ENCODE data around the gene MFRP. TPM values are rescaled to one million over a fixed set of nuclear protein-coding genes. Genes with fewer than 3 reads are reported as not detected.
A peak's percentile ranks its signal among the peaks of the same experiment; 100 is the strongest.

Gene MFRP
- total and polyA plus RNA-seq, 9 of the 15 experiments (the other 6 are each of a cell fraction or from before 2014, with no cell fraction given), result not detected

DNA sequence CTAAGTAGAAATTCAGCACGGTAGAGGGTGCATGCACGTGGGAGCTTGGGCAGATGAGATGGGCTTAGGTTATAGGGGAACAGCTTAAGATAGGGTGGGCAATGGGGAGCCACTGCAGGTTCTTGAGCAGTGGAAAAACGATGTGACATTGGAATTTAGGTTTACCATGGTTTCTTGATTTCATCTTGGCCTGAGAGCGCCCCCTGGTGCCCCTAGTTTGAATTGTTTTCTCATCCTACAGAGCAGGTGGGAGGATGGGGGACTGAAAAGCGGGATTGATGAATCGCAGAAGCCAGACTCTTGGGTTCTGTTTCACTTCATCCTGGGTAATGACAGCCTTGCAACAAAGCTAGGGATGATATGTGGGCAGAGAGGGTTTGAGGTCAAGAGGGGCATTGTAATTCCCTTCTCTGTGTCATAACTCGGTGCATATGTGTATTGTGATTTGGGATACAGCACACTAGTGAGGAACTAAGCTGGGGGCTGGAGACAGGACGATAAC lies 22.9 kb downstream of the MFRP start (continued):
- TF ChIP-seq POLR2AphosphoS5 (IDR thresholded peaks at IDR 0.05; ENCODE audit: control insufficient read depth, insufficient read depth, low read depth, low read length) (no peak), BCOR (IDR thresholded peaks at IDR 0.05) (peak; percentile 98), KHSRP (IDR thresholded peaks at IDR 0.05) (no peak), ZNF212 (CRISPR knock-in tag; IDR thresholded peaks at IDR 0.05) (no peak), ZNF224 (CRISPR knock-in tag; IDR thresholded peaks at IDR 0.05) (no peak), ZNF780A (CRISPR knock-in tag; IDR thresholded peaks at IDR 0.05) (no peak), NFE2 (IDR thresholded peaks at IDR 0.05; ENCODE audit: low read depth) (peak; percentile 26; the same call in 1 of the 2 replicates), BCL6 (CRISPR knock-in tag; IDR thresholded peaks at IDR 0.05) (no peak), POLR3A (IDR thresholded peaks at IDR 0.05; ENCODE audit: borderline replicate concordance, extremely low read depth, insufficient read depth, insufficient read length) (no peak), RFX5 (IDR thresholded peaks at IDR 0.05; ENCODE audit: low read depth, low read length) (no peak), ETV6 (IDR thresholded peaks at IDR 0.05; ENCODE audit: borderline replicate concordance in 1 of 2, low read depth in 2 of 2, low read length in 1 of 2) (no peak), ETV6 (CRISPR knock-in tag; IDR thresholded peaks at IDR 0.05; ENCODE audit: borderline replicate concordance) (no peak), BMI1 (IDR thresholded peaks at IDR 0.05; ENCODE audit: low read length) (no peak), SRSF1 (IDR thresholded peaks at IDR 0.05; ENCODE audit: low read depth, low read length) (no peak), L3MBTL2 (IDR thresholded peaks at IDR 0.05) (no peak), ZNF232 (CRISPR knock-in tag; IDR thresholded peaks at IDR 0.05) (no peak)
- TF ChIP-seq, protein P1, sequence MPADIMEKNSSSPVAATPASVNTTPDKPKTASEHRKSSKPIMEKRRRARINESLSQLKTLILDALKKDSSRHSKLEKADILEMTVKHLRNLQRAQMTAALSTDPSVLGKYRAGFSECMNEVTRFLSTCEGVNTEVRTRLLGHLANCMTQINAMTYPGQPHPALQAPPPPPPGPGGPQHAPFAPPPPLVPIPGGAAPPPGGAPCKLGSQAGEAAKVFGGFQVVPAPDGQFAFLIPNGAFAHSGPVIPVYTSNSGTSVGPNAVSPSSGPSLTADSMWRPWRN (IDR thresholded peaks at IDR 0.05; ENCODE audit: low read depth), result no peak
- TF ChIP-seq, protein P2, sequence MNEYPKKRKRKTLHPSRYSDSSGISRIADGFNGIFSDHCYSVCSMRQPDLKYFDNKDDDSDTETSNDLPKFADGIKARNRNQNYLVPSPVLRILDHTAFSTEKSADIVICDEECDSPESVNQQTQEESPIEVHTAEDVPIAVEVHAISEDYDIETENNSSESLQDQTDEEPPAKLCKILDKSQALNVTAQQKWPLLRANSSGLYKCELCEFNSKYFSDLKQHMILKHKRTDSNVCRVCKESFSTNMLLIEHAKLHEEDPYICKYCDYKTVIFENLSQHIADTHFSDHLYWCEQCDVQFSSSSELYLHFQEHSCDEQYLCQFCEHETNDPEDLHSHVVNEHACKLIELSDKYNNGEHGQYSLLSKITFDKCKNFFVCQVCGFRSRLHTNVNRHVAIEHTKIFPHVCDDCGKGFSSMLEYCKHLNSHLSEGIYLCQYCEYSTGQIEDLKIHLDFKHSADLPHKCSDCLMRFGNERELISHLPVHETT (CRISPR knock-in tag; conservative IDR thresholded peaks at IDR 0.05 in 1 of 2, IDR thresholded peaks at IDR 0.05 in 1 of 2), result no peak
- TF ChIP-seq, protein P3, sequence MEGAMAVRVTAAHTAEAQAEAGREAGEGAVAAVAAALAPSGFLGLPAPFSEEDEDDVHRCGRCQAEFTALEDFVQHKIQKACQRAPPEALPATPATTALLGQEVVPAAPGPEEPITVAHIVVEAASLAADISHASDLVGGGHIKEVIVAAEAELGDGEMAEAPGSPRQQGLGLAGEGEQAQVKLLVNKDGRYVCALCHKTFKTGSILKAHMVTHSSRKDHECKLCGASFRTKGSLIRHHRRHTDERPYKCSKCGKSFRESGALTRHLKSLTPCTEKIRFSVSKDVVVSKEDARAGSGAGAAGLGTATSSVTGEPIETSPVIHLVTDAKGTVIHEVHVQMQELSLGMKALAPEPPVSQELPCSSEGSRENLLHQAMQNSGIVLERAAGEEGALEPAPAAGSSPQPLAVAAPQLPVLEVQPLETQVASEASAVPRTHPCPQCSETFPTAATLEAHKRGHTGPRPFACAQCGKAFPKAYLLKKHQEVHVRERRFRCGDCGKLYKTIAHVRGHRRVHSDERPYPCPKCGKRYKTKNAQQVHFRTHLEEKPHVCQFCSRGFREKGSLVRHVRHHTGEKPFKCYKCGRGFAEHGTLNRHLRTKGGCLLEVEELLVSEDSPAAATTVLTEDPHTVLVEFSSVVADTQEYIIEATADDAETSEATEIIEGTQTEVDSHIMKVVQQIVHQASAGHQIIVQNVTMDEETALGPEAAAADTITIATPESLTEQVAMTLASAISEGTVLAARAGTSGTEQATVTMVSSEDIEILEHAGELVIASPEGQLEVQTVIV (CRISPR knock-in tag; IDR thresholded peaks at IDR 0.05; ENCODE audit: borderline replicate concordance), result no peak
- TF ChIP-seq, protein P4, sequence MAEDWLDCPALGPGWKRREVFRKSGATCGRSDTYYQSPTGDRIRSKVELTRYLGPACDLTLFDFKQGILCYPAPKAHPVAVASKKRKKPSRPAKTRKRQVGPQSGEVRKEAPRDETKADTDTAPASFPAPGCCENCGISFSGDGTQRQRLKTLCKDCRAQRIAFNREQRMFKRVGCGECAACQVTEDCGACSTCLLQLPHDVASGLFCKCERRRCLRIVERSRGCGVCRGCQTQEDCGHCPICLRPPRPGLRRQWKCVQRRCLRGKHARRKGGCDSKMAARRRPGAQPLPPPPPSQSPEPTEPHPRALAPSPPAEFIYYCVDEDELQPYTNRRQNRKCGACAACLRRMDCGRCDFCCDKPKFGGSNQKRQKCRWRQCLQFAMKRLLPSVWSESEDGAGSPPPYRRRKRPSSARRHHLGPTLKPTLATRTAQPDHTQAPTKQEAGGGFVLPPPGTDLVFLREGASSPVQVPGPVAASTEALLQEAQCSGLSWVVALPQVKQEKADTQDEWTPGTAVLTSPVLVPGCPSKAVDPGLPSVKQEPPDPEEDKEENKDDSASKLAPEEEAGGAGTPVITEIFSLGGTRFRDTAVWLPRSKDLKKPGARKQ (CRISPR knock-in tag; IDR thresholded peaks at IDR 0.05), result no peak

Measured in K562 (cell line).